Measurements from ENCODE around the gene SOCS1.

DNA sequence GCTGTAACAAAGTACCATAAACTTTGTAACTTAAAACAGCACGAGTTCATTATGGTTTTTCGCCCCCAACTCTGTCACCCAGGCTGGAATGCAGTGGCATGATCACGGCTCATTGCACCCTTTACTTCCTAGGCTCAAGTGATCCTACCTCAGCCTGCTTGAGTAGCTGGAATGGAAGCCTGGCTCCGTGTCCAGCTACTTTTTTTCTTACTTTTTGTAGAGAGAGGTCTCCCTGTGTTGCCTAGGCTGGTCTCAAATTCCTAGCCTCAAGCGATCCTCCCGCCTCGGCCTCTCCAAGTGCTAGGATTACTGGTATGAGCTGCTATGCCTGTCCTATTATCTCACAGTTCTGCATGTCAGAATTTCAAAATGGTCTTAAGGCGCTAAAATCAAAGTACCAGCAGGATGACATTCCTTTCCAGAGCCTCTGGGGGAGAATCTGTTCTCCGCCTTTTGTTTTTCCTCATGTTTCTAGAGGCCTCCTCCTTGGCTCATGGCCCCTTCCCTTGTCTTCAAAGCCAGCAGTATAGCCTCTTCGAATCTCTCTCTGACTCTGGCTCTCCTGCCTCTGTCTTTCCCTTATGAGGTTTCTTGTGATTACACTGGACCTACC is 35.2 kb upstream of the SOCS1 start:
- TF ChIP-seq CTCF (IDR thresholded peaks at IDR 0.05): no peak
- no peak for TF ChIP-seq POLR2A (IDR thresholded peaks at IDR 0.05)

All from heart left ventricle (tissue), 13 donors.